HG02943 (cell line): ENCODE results near the gene PPP1R14B.
A peak's percentile ranks its signal among the peaks of the same experiment; 100 is the strongest.
"Not testable (repeated sequence)": the region's sequence is repeated elsewhere in the genome, so short reads cannot be mapped to it uniquely, and the experiment has no call there.

Experiments used
- ATAC-seq: cut with Tn5 transposase; IDR thresholded peaks from one replicate; pipeline ENCODE4 v1.9.1; 2021; ENCODE audit warnings: mild to moderate bottlenecking, low read depth, moderate library complexity; ENCODE audit not compliant: unreplicated experiment

The PPP1R14B gene

DNA sequence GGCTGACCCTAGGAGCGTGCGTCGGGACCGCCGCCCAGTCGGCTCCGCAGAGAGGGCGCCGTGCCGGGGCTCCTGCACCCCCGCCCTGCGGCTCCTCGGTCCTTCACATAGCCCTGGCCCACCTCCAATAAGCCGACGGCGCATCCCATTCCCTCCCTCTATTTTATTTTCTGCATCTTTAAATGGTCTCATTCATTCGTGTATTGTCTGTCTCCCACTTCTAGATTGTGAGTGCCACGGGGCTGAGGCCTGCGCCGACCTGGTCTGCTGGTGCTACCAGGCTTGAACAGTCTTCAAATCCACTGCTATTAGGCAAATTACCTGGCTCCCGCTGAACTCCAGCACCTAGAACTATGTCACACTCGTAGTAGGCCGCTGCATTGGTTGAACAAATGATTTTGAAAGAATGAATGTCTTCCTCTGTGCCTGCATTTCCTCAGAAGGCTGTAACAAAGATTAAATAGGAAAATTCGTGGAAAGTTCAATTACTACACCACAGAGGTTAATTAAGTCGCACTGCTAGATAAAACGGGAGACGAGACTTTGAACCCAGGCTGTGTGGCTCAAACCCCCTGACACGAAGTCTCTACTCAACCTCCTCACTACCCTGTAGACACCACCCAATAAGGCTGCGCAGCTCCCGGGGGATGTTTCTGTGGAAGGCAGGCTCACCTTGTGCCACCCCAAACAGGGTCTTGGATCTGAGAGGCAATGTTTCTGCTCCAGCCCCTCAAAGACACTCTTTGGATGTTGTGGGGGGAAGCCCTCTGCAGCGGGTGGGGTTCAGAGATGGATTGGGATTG, 1.2 kb upstream of the PPP1R14B start:
- ATAC-seq, result no peak

DNA sequence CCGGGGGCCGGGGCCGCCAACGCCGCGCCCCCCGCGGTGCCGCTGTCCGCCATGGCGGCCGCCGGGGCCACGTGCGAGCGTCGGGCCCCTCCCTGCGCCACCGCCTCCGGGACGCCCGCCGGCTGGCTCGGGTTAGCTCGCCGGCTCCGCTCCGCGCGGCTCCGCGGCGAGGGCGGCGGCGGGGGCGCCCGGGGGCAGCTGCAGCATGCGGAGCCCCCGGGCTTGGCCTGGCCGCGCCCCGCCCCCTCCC, 197 bp downstream of the PPP1R14B start:
- ATAC-seq, result not testable (repeated sequence)

DNA sequence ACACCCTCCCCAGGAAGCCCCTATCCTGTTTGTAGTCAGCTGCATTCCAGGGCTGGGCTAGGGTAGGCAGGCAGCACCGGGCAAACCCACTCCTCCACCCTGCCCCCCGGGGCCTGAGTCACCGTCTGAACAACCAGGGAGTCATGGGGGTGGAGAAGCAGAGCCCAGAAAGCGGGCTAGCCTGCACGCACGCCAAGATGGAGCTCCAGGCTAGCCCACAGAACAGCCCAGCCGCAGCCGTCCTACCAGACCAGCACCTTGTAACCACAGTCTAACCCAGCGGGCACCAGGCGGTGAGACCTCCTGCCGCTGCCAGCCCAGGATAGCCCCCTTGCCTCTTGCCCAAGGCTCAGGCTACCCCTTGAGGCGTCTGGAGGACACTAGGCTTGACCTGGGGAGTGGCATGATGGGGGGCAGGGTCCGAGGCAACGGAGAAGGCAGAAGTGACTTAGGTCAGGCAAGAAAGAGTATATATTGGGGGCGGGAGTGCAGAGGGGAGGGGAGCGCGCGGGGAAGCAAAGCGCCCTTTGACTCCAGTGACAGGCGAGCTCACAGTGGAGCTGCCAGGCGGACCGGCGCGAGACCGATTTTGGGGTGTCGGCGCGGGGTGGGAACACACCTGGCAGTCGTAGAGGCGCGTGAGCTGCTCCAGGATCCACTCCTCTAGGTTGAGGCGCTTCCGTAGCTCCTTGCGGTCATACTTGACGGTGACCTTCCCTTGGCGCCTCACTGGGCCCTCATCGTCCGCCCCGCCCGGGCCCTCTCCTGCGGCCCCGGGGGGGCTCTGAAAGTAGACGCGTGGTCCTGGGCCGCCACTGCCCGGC, 734 bp downstream of the PPP1R14B start:
- no peak for ATAC-seq

DNA sequence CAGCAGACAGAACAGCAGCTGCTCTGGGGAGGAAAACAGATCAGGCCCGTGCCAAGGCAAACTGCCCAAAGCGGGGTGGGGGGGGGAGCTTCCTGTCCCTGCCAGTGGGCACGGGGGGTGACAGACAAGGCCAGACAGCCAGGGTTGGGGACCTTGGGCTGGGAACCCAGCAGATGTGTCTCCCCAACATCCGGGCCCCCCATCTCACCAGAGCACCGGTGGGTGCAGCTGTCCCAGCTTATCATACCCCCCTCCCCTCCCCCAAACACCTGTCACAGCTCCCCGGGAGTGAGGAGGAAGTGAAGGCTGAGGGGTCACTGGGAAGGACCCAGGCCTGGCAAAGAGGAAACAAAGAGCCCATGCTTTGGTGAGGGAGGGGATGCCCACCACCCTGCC, 1.3 kb downstream of the PPP1R14B start:
- ATAC-seq, result no peak

DNA sequence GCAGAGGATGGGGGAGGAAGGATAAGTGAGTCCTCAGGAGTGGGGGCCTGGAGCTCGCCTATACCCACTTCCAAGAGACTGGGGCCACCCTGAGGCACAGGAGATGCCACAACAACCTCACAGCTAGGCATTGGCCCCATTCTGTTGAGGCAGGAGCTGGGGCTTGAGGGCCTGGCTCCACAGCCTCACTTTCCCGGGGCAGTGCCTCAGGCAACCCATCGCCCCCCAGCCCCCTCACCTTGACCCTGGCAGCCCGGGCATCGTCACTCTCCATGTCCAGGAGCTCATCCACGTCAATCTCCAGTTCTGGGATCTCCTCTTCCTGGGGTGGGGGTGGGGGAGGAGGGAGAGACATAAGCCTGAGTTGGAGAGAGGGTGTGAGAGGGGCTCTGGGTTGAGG, 1.8 kb downstream of the PPP1R14B start:
- ATAC-seq, result no peak

DNA sequence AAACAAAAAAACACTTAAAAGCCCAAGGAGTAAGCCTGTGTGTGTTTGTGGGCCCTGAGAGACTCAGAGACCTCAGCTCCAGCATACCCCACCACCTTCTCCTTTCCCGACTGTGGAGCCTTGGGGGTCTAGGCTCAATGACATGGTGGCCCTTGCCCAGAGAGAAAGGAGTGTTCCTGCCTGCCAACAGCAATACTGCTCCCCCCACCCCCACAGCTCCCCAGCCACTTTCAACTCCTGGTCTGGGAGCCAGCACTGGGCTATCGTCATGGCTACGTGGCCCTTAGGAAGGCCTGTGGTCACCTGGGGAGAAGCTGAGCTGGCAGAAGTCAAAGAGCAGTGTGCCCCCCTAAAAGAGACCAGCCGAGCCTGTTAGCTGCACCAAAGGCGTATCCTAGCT, 2.6 kb downstream of the PPP1R14B start:
- ATAC-seq, result no peak

DNA sequence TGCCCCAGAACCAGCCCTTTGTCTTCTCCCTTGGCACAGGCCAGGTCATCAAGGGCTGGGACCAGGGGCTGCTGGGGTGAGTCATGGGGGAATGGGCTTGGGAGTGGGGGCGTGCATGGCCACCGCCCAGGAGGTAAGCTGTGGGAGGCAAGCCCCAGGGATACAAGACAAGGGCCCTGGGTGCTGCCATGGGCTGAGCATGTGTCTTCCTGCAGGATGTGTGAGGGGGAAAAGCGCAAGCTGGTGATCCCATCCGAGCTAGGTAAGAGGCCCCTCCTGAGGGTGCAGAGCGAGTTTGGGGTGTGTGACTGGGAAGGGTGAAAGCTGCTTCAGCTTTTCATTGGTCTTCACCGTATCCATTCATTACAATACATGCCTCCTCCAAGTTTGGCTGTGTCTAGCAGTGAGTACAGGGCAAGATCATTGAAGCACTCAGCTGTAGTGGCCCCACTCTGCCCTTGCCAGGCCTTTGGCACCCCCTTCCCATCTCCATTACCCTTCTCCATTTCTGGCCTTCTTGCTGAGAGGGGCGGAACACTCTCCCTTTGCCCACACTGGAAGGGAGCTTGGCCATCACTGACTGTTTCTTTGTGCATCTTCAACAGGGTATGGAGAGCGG, 3.4 kb downstream of the PPP1R14B start:
- ATAC-seq, result no peak

DNA sequence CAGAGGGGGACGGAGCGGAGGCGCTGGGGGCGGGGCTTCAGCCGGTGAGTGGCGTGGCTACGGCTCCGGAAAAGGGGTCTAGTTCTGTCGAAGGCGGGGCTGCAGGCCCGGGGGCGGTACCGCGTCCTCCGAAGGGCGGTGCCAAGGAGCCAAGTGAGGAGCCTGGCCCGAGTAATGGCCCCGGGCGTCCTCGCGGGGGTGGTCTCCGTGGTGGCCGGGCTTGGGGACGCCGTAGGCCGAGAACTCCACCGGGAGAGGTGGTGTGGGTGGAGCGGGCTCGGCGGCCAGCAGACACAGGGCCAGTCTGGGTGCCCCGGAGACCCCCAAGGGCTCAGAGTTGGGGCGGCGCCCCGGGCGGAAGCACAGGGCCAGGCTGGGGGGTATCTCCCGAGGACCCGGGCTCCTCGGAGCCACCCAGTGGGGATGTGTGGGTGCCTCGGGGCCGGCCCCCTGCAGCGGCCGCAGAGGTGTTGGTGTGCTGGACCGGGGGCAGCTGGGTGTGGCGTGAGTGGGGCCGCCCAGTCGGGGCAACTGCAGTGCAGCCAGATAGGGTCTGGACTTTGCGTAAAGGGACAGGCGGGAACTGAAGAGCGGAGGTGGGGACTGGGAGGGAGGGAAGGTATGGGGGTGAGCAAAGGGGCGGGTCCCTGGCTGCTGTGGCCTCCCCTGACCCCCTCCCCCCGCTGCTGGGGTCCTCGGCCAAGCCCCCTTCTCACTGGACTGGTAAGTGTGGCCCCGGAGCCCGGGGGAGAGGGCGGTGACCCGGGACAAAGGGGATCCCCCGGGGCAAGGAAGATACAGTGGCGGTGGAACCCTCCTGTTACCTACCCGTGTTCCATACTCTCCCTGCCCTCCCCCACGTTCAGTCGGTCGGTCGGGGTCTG, 5.0 kb downstream of the PPP1R14B start:
- peak; percentile 6 for ATAC-seq

DNA sequence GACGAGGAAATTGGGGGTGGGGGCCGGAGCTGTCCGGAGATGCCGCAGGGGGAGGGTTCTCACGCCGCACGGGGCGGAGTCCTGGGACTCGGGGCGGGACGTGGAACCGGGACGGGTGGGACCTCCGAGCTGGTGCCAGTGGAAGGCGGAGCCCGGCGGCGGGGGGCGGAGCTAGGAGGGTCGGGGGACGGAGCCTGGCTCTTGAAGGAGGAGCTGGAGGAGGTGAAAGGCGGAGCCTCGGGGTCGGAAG, 5.6 kb downstream of the PPP1R14B start:
- peak; percentile 50 for ATAC-seq

DNA sequence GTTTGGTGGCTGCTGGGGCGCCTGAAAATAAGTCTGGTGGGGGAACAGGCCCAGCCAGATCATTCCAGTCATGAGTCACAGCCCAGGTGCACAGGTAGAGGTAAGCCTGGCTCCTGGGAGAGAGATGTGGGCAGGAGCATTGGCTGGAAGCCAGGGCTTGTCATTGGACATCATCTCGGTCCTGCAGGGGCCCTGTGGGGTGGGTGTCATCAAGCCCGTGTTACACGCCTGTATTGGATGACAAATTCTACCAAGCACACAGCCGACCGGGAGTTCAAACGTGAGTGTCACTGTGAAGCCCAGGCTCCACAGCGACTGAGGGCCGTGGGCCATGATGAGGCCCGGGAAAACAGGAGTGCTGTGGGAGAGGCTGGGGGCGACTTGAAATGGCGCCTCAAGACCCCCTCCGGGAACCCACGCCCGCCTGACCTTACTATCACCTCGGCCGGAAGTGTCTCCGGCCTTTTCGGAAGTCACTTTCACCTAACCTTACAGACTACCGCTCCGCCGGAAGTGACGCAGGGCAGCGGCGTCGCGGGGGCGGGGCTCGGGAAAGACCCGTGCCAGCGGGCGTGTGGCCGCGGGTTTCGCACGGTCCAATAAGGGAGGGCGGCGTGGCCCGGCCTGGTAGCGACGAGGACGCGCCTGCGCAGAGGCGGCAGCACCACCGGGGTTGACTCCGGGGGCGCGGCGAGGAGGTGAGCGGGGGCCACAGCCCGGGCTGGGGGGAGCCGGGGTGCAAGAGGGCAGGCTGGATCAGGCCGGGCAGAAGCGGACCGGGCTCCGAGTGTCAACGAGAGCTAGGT, 6.1 kb downstream of the PPP1R14B start, which contains the start of gene FKBP2:
TSS of gene FKBP2 (plus strand) at position 661 of the 806 bp plus-strand sequence. CDS start 1,293 bp downstream, outside the sequence.
- ATAC-seq, result peak; percentile 48

DNA sequence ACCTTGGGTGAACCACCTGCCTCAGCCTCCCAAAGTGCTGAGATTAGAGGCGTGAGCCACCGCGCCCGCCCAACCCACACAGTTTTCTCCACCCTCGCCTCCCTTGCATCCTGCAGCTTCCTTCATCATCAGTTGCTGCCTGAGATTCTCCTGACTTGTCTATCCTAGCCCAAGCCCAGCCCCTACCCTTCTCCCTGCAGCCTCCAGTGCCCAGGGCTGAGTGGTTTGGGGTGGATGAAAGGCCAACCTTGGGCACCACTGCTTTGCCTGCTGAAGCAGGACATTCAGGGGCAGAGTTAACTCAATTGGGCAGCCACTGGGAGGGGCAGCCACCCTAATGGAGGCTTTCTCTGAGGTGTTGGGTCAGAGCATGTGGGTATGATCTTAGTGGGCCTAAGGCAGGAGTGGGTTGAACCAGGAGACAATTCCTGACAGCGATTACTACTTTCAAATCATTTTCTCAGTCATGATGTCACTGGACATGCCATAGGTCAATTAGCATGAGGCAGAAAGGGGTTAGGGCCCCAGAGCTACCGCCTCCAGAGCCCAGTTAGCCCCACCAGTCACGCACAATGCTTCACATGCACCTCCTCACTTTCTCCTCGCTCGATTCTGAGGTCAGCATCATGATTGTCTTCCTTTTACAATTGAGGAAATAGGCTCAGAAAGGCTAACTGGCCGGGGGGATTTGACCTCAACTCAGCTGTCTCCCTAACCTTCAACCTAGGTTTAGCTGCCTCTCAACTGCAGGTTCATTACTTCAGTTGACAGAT, 6.9 kb downstream of the PPP1R14B start:
- ATAC-seq, result no peak

DNA sequence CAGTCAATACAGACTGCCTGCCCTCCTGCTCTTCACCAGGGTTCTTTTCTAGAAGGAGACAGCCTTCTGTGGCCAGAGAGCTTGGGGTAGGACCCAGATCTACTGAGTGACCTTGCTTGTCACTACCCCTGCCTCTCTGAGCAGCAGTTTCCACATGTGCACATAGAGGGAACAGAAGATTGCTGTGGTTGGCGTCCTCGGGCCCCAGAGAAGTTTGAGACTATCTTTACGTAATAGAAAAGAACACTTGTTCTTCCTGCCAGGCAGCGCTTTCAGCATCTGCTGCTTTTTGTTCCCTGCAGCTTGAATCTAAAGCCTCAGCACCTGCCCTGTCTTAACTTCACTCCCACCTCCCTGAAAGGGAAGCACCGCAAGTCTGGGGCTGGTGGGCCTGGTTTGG, 7.7 kb downstream of the PPP1R14B start:
- no peak for ATAC-seq

DNA sequence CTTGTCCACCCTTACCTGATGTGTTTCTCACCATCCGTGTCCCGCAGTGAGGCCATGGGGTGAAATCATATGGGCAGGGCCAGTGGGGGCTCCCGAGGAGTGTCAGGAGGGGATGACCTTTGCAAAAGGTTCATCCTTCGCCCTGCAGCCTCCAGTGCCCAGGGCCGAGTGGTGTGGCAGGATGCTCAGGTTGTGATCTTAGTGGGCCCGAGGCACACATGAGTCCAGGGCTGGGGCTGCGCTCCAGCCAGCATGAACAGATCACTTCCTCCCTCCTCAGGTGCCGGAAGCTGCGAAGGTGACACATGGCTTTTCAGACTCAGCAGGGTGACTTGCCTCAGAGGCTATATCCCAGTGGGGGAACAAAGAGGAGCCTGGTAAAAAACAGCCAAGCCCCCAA, 8.7 kb downstream of the PPP1R14B start:
- no peak for ATAC-seq

DNA sequence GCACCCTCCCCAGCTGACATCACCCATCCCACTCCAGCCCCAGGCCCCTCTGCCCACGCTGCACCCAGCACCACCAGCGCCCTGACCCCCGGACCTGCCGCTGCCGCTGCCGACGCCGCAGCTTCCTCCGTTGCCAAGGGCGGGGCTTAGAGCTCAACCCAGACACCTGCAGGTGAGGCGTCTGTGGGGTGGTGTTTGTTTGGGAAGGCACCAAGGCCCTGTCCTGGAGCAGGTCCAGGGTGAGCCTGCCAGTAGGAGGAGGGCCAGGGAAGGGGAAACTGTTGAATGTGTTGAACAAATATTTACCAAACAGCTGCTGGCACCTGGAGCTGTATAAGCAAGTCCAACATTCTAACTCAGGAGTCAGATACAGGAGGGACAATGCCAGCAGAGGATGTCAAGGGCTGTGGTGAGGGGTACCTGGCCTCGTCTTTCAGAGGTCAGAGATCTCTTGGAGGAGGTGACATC, 9.2 kb downstream of the PPP1R14B start:
- ATAC-seq, result no peak

DNA sequence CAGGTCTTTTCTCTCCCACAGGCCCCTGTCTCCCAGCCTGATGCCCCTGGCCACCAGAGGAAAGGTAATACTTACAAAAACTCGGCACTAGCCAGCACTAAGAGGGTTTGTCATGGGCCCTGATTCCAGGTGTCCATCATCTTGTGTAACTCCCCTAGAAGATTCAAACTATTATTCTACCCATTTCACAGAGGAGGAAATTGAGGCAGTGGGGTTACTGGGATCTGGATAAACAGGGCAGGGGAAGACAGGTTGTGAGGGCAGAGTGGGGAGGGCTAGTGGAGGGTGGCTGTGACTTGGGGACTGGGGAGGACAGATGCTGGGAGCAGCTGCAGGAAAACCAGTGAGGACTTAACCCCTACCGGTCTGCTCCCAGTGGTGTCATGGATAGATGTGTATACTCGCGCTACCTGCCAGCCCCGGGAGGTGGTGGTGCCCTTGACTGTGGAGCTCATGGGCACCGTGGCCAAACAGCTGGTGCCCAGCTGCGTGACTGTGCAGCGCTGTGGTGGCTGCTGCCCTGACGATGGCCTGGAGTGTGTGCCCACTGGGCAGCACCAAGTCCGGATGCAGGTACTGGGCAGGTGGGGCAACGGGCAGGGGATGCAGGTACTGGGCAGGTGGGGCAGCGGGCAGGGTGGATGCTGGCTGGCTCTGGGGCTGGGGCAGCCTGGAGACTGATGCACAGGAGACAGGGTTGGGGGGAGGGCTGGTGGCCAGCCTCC, 11.1 kb downstream of the PPP1R14B start:
- no peak for ATAC-seq

DNA sequence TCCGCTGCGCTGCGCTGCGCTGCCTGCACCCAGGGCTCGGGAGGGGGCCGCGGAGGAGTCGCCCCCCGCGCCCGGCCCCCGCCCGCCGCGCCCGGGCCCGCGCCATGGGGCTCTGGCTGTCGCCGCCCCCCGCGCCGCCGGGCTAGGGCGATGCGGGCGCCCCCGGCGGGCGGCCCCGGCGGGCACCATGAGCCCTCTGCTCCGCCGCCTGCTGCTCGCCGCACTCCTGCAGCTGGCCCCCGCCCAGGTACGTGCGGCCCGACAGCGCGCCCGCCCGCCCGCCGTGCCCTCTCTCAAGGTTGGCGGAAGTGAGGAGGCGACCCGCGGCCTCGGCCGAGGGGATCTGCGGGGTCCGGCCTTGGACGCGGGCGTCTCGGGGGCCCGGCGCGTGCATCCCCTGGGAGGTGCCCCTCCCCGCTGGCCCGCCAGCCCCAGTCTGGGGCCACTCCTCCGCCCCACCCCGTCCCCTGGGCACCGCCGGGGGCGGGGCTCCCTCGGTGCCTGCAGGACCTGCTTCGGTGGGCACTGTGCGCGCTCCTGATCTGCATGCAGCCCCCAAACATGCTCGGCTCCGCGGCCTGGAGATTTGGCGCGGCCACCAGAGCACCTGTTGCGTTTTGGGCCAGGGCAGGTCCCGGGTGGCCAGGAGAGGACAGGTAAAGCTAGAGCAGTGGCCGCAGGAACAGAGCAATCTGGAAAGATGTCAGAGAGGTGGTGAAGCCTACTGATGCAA, 11.9 kb downstream of the PPP1R14B start:
- no peak for ATAC-seq

DNA sequence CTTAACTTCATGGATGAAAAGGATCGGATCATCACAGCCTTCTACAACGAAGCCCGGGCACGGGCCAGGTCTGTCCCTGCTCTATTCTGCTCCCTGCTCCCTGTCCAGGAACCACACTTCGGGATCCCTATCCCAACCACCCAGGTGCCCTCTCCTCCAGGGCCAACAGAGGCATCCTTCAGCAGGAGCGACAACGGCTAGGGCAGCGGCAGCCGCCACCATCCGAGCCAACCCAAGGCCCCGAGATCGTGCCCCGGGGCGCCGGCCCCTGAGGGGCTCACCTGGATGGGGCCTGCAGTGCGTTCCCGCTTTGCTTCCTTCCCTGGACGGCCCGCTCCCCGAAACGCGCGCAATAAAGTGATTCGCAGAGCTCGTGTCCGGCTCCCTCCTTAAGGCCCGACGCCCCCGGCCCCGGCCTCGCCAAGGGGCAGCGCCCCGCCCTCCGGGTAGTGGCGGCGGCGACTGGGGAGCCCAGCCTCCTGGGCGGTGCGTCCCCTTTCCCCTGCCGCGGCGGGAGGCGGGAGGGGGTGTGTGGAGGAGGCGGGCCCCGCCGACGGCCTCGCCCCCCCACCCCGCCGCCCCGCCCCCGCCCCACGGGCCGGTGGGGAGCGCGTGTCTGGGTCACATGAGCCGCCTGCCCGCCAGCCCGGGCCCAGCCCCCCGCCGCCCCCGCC, 12.7 kb downstream of the PPP1R14B start, which contains the start of gene VEGFB:
TSS of gene VEGFB (plus strand) at position 672 of the 674 bp plus-strand sequence. CDS start 250 bp downstream, outside the sequence.
- ATAC-seq, result no peak
